HG03103 (cell line): ENCODE measurements around the gene SHH.
A peak's percentile ranks its signal among the peaks of the same experiment; 100 is the strongest.

Experiments used
- ATAC-seq: cut with Tn5 transposase; IDR thresholded peaks from one replicate; pipeline ENCODE4 v1.9.1; 2021; ENCODE audit warnings: low read depth; ENCODE audit not compliant: unreplicated experiment

The SHH gene

GRCh38 chr7:155807789-155808548, 4.3 kb downstream of the SHH start:
- ATAC-seq, result no peak

GRCh38 chr7:155807065-155807671, 5.1 kb downstream of the SHH start:
- no peak for ATAC-seq

- ATAC-seq, result no peak
Observed at GRCh38 chr7:155806096-155806871, 6.0 kb downstream of the SHH start.

GRCh38 chr7:155805826-155806095, 6.5 kb downstream of the SHH start:
- no peak for ATAC-seq

GRCh38 chr7:155804897-155805825, 7.1 kb downstream of the SHH start:
- peak; percentile 51 for ATAC-seq

- no peak for ATAC-seq
Observed at GRCh38 chr7:155804431-155804831, 7.8 kb downstream of the SHH start.

GRCh38 chr7:155803418-155804376, 8.6 kb downstream of the SHH start:
- ATAC-seq, result no peak

GRCh38 chr7:155802906-155803417, 9.3 kb downstream of the SHH start:
- ATAC-seq, result no peak

GRCh38 chr7:155802291-155802690, 10.0 kb downstream of the SHH start:
- ATAC-seq, result no peak

GRCh38 chr7:155800741-155801267, 11.5 kb downstream of the SHH start:
- ATAC-seq, result no peak

- ATAC-seq, result no peak
Observed at GRCh38 chr7:155800301-155800700, 12.0 kb downstream of the SHH start.

- ATAC-seq, result no peak
Observed at GRCh38 chr7:155799514-155799913, 12.7 kb downstream of the SHH start.

GRCh38 chr7:155798673-155799439, 13.4 kb downstream of the SHH start:
- no peak for ATAC-seq

GRCh38 chr7:155797262-155798250, 14.7 kb downstream of the SHH start:
- no peak for ATAC-seq

GRCh38 chr7:155796381-155797261, 15.6 kb downstream of the SHH start:
- peak; percentile 61 for ATAC-seq

GRCh38 chr7:155795951-155796350, 16.3 kb downstream of the SHH start:
- ATAC-seq, result no peak
